A204.1 (cell line): ENCODE data around the gene WNT3.
"Not testable (repeated sequence)": the region's sequence is repeated elsewhere in the genome, so short reads cannot be mapped to it uniquely, and the experiment has no call there.

Source experiments
- FAIRE-seq: peaks from 2 replicates; lab custom pipeline; 2012; peaks lifted over from hg19 to GRCh38; lab: Jason Lieb, UNC

The WNT3 gene

DNA sequence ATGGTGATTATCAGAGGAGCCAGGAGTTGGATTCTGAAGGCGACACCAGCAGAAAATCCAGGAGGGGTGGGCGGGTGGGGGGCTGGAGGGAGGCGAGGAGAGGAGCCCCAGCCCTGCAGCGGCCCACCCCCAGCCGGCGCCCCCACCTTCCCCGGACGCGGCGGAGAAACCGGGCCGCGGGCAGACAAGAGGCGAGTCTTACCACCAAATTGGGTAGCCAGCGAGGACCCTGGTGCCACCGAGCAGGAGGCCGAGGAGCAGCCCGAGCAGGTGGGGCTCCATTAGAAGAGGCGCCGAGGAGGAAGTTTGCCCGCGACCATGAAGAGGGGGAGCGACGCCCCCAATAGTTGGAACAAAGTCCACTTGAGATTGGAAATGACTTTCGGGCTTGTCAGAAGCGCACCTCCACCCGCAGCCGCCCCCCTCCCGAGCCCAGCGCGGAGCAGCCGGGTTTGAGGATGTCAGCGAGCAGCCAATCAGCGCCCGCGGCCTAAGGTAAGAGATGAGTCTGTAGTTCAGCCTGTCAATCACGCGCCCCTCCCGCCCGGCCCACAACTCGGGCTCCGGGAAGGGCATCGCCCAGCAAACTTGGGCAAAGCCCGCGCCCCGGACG lies at the start of gene WNT3:
Gene WNT3, minus strand, starts transcription at position 377 of the 613 bp plus-strand sequence. Its CDS starts 95 bp downstream, at position 282.
- no peak for FAIRE-seq

DNA sequence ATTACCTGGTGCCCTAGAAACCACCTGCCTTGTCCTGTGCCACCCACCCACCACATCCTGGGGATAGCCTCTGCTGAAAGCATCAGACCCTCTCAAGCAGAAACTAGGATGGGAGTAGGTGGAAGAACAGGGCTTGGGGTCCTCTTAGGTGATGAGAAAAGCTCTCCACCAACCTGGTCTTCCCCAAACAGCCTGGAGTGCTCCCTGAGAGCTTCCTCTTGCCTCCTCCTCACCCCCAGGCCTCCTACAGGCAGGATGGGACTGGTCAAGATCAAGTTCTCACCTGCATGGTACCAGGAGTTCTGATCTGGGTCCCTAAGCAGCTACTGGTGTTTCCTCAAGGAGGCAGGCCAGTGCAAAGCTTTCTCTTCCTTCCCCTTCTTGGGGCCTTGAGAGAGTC lies 48.3 kb upstream of the WNT3 start:
- FAIRE-seq: no peak

DNA sequence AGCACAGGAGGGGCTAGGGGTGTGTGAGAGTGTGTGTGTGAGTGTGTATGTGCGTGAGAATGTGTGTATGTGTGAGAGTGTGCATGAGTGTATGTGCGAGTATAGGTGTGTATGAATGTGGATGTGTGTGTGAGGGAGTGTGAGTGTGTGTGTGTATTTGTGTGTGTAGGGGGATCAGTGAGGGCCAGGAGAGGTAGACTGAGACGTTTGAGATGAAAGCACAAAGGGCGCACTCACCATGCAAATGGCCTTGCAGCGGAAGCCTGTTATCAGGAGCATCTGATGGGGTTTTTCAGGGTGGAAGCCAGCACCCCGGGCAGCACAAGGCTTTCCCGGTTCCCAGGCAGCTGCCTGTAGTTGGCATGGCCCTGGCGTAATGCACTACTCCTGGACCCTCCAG lies 47.8 kb upstream of the WNT3 start:
- FAIRE-seq: no peak

DNA sequence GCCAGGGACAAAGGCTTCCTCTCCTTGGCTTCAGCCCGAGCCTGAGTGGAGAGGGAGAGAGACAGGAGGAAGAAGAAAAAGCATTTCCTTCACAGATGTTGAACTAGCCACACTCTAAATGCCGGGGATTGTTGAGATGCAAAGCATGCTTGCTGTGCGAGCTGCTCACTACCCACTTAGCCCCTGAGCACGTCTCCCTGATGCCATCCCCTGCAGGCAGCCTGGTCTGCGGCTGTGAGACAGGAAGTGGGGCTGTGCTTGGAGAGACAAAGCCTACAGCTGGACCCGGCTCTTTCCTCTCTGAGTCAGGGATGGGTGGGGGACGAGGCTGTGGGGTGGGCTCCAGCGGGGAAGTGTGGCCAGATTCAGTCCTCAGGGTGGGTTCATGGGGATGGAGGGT lies 46.6 kb upstream of the WNT3 start:
- FAIRE-seq: no peak

GRCh38 chr17:46863383-46864121 lies 45.1 kb upstream of the WNT3 start:
- no peak for FAIRE-seq

- no peak for FAIRE-seq
Observed at GRCh38 chr17:46862949-46863348, 44.5 kb upstream of the WNT3 start.

DNA sequence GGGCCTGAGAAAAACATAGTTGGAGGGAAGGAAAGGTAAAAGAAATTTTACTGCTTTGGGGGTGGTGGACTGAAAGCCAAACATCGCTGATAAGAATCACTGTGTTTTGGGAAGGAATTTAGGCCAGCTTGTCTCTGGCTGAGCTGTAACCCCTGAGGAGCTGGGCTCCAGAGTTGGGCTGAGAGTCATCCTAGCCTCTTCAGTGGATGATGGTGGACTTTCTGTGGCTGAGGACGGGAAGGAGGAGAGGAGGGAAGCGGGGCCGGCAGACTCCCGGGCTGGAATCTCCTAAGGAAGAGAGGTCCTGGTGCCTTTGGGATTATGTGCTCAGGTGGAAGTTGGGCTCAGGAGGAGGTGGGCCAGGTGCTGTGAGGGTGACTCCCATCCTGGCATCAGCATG lies 41.5 kb upstream of the WNT3 start:
- FAIRE-seq: no peak

DNA sequence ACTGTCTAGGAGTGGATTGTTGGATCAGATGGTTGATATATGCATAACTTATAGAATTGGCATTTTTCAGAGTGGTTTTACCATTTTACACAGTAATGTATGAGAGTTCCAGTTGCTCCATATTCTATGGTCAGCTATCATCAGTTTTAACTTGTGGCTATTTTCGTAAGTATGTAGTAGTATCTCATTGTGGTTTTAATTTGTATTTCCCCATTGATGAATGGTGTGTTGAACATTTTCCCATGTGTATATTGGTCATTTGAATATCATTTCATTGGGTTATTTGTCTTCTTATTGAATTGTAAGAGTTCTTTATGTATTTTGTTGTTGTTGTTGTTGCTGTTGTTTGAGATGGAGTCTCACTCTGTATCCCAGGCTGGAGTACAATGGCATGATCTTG lies 39.1 kb upstream of the WNT3 start:
- no peak for FAIRE-seq

DNA sequence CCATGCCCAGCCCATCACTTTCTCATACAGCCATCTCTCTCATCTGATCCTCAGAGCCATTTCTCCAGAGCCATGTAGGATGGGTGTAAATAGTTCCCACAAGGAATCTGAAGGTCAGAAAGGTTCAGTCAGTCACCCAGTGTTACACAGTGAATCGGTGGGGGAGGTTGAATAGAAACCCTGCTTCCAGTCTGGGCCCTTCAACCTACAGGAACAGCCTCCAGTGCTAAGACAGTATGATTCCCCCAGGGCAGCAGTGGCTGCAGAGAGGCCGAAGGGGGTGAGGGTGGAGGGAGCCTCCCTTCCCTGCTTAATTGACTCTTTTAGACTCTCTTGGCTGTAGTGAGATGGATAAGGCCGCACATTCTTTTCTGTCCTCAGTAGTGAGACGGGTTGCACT lies 36.5 kb upstream of the WNT3 start:
- FAIRE-seq: no peak

DNA sequence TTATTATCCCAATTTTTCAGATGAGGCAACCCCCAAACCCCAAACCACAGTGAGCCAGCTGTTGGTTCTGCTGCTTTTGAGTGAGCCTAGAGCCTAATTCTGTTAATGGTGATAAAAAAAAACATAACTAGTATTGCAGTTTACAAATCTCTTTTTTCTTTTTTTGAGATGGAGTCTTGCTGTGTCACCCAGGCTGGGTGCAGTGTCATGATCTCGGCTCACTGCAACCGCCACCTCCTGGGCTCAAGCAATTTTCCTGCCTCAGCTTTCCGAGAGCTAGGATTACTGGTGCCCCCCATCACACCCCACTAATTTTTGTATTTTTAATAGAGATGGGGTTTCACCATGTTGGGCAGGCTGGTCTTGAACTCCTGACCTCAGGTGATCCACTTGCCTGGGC lies 36.0 kb upstream of the WNT3 start:
- FAIRE-seq: no peak

GRCh38 chr17:46853896-46854444 lies 35.5 kb upstream of the WNT3 start:
- FAIRE-seq: no peak

- no peak for FAIRE-seq
Observed at GRCh38 chr17:46851029-46851741, 32.7 kb upstream of the WNT3 start, which contains the start of gene WNT9B. Gene WNT9B, plus strand, starts transcription at chr17:46851583. Its CDS starts 56 bp downstream, at chr17:46851639.

DNA sequence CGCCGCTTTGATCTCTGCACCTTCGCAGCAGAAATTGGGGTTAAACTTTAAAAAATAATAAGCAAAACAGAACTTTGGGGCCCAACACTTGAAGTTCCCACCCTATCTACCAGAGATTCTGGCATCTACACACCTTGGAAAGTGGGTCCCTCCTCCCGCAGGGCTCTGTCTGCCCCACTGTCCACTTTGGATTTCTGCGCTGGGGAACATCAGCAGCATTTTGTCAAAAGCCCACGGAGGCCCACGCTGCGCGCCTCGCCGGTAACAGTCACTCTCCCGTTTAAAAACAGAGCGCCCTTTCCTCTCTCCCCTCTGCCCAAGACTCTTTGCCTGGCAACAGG lies 32.2 kb upstream of the WNT3 start:
- FAIRE-seq: no peak

- FAIRE-seq: no peak
Observed at GRCh38 chr17:46848534-46848933, 30.0 kb upstream of the WNT3 start.

GRCh38 chr17:46847204-46848191 lies 29.0 kb upstream of the WNT3 start:
- no peak for FAIRE-seq

GRCh38 chr17:46842835-46843234 lies 24.3 kb upstream of the WNT3 start:
- no peak for FAIRE-seq

DNA sequence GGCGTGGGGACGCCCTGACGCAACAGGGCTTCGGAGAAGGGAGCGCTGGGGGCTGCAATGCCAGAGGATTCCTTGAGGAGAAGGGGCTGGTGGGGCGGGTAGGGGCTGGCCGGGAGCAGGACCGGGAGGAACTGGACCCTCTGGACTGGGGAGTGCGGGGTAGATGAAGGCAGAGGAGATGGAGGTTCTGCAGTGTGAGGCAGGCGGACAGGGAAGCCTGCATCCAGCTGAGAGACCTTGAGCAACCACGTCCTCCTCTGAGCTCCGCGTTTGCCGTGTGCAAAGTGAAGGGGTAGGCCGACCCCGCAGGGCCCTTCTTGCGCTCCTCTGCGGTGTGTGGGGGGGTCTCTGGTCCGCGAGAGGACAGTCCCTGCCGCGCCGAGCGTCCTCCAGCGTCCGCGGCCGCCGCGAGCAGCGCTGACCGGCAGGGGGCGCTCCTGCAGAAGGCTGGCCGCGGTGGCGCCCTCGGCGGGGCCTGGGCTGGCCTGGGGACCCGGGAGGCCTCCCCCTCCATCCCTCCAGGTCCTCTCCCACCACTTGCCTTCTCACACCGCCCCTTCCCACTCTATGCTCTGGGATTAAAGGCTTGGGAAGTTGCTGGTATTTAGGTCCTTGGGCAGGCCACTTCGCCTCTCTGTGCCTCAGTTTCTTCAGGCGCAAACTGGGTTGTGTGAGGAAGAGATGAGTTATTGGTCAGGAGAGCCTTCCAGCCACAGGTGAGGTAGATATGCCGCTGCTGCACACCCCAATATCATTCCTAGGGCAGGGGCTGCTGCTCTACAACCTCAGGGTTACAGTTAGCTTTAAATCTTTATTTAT lies 23.3 kb upstream of the WNT3 start:
- FAIRE-seq: no peak

DNA sequence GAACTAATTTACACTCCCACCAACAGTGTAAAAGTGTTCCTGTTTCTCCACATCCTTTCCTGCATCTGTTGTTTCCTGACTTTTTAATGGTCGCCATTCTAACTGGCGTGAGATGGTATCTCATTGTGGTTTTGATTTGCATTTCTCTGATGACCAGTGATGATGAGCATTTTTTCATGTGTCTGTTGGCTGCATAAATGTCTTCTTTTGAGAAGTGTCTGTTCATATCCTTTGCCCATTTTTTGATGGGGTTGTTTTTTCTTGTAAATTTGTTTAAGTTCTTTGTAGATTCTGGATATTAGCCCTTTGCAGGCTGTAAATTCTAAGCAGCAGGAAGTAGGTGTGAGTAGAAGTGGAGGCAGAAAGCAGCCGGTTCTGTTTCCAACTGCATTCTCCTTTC lies 22.1 kb upstream of the WNT3 start:
- FAIRE-seq: not testable (repeated sequence)

DNA sequence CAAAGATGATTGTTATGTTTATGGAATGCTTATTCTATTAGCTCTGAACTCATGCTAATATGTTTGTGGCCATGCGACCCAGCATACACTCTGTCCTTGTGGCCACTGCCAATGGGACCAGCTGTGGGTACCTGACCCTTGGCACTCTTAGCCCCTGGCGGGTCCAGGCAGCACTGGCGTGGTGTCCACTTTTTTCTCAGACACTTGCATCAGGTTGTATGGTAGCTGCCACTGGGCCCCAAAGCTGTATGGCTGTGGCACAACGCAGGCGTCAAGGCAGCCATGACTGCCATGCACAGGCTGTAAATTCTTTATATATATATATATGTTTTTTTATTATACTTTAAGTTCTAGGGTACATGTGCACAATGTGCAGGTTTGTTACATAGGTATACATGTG lies 20.7 kb upstream of the WNT3 start:
- no peak for FAIRE-seq

DNA sequence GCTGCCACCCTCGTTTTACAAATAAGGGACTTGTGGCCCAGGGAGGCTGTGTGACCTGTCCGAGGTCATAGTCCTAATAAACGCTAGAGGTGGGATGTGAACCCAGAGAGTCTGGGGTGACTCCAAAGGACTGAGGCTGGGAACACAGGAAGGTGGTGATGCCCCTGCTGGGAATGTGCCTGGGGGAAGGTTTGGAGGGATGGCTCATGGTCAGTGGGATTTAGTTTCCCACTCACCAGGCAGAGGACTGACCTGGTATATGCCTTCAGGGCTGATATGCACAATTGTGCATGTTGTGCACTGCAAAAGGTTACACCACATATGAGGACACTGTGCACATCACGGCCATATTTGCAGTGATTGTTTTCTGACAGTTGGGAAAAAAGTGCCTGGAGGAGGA lies 19.0 kb upstream of the WNT3 start:
- no peak for FAIRE-seq

DNA sequence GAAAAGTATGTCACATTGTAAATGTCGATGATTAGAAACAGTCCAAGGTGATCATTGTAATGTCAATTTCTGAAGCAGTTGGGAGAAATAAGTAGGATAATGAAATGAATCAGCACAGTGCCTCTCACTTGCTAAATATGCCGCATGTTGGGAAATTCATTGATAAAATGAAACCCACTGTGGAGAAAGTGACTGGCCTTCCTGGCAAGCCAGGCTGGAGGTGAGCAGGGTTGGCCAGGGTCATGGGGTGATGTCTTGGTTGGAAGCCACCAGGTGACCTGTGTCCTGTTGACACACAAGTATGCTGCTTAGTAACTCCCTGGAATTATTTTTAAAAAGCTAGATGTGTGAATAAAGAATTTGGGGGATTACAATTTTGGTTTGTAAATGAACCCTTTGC lies 18.0 kb upstream of the WNT3 start:
- no peak for FAIRE-seq
